Osteoblast (primary cell): ENCODE data around the gene PHPT1. TPM values are rescaled to one million over a fixed set of nuclear protein-coding genes. Genes with fewer than 3 reads are reported as not detected.

Source experiments
- DNase-seq: peaks from one replicate; pipeline ENCODE4 v3.0.0; 2011; ENCODE audit warnings: low spot score, mixed read lengths; ENCODE audit not compliant: insufficient read length; ENCODE audit errors: missing footprints
- H2AFZ ChIP-seq: 2 replicates; pipeline ENCODE4 v1.6.0; 2011; ENCODE audit warnings: mild to moderate bottlenecking, low read length
- H3K27ac ChIP-seq: 2 replicates; pipeline ENCODE4 v1.5.1; 2011; ENCODE audit warnings: mild to moderate bottlenecking, low read depth, low read length, moderate library complexity
- H3K27me3 ChIP-seq: 2 replicates; pipeline ENCODE4 v1.6.0; 2012; ENCODE audit warnings: mild to moderate bottlenecking, control low read depth, inconsistent platforms, low read length, moderate library complexity; ENCODE audit not compliant: insufficient read depth
- H3K36me3 ChIP-seq: 2 replicates; pipeline ENCODE4 v1.5.1; 2011; ENCODE audit warnings: mild to moderate bottlenecking, low read length, control low read depth, moderate library complexity; ENCODE audit not compliant: insufficient read depth
- H3K4me1 ChIP-seq: 2 replicates; pipeline ENCODE4 v1.5.1; 2011; ENCODE audit warnings: mild to moderate bottlenecking, low read length, control low read depth, moderate library complexity; ENCODE audit not compliant: insufficient read depth
- H3K4me2 ChIP-seq: 2 replicates; pipeline ENCODE4 v1.6.0; 2011; ENCODE audit warnings: mild to moderate bottlenecking, low read length; ENCODE audit not compliant: insufficient read depth
- H3K4me3 ChIP-seq: fragments of 200-600 bp; sonication (generic); 3 replicates; pipeline ENCODE4 v1.5.1; 2012; ENCODE audit warnings: mild to moderate bottlenecking, low read length, inconsistent platforms; ENCODE audit not compliant: insufficient read depth
- H3K79me2 ChIP-seq: 2 replicates; pipeline ENCODE4 v1.6.0; 2012; ENCODE audit warnings: mild to moderate bottlenecking, low read length, control low read depth, inconsistent platforms; ENCODE audit not compliant: insufficient read depth
- H3K9me3 ChIP-seq: 2 replicates; pipeline ENCODE4 v1.5.1; 2011; ENCODE audit warnings: low read depth, low read length, control low read depth
- H4K20me1 ChIP-seq: 2 replicates; pipeline ENCODE4 v1.6.0; 2012; ENCODE audit warnings: mild to moderate bottlenecking, low read length, control low read depth; ENCODE audit not compliant: insufficient read depth
- total RNA-seq: library from RNA; depleted of rRNA; stranded (reverse); fragments of >200 nt; gene quantifications from 2 replicates; pipeline ENCODE4 v1.2.3, GENCODE V29; 2012
- TF ChIP-seq, protein P1 (sequence below): IDR thresholded peaks from 2 replicates; pipeline ENCODE4 v1.5.1; 2011; ENCODE audit warnings: mild to moderate bottlenecking, low read depth, low read length, moderate library complexity; ENCODE audit errors: extremely low read depth

PHPT1 gene
- total RNA-seq, 1 donor, result 59.0 TPM

DNA sequence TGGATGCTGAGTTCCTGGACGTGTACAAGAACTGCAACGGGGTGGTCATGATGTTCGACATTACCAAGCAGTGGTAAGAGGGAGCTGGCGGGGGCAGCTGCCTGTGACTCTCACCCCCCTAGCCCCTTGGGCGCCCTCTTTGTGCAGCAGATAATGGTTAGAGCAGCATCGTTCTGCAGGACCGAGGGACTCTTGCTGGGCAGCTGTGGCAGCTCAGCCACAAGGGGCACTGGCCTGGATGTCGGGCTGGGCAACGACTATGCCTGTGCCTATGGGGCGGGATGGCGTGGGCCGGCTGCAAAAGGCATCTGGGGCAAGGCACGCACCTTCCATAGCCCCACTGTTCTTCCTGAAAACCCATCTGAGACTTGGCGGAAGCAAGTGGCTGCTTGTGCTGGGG lies 19.8 kb upstream of the PHPT1 start:
- no peaks in the 10 kb centered on the region for H3K27me3 ChIP-seq
- no peak overlapping the region for H3K27ac ChIP-seq
- H3K4me2 ChIP-seq, result no peak overlapping the region
- no peaks in the 10 kb centered on the region for H3K9me3 ChIP-seq
- H4K20me1 ChIP-seq, result peaks cover 9% of the 10 kb centered on the region
- H3K4me1 ChIP-seq, result no peaks in the 10 kb centered on the region
- TF ChIP-seq, protein P1, sequence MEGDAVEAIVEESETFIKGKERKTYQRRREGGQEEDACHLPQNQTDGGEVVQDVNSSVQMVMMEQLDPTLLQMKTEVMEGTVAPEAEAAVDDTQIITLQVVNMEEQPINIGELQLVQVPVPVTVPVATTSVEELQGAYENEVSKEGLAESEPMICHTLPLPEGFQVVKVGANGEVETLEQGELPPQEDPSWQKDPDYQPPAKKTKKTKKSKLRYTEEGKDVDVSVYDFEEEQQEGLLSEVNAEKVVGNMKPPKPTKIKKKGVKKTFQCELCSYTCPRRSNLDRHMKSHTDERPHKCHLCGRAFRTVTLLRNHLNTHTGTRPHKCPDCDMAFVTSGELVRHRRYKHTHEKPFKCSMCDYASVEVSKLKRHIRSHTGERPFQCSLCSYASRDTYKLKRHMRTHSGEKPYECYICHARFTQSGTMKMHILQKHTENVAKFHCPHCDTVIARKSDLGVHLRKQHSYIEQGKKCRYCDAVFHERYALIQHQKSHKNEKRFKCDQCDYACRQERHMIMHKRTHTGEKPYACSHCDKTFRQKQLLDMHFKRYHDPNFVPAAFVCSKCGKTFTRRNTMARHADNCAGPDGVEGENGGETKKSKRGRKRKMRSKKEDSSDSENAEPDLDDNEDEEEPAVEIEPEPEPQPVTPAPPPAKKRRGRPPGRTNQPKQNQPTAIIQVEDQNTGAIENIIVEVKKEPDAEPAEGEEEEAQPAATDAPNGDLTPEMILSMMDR, result no peak
- H2AFZ ChIP-seq, result no peak overlapping the region
- no peak for DNase-seq
- no peaks in the 10 kb centered on the region for H3K79me2 ChIP-seq
- H3K36me3 ChIP-seq, result peaks cover 47% of the 10 kb centered on the region
- H3K4me3 ChIP-seq, result no peak overlapping the region

DNA sequence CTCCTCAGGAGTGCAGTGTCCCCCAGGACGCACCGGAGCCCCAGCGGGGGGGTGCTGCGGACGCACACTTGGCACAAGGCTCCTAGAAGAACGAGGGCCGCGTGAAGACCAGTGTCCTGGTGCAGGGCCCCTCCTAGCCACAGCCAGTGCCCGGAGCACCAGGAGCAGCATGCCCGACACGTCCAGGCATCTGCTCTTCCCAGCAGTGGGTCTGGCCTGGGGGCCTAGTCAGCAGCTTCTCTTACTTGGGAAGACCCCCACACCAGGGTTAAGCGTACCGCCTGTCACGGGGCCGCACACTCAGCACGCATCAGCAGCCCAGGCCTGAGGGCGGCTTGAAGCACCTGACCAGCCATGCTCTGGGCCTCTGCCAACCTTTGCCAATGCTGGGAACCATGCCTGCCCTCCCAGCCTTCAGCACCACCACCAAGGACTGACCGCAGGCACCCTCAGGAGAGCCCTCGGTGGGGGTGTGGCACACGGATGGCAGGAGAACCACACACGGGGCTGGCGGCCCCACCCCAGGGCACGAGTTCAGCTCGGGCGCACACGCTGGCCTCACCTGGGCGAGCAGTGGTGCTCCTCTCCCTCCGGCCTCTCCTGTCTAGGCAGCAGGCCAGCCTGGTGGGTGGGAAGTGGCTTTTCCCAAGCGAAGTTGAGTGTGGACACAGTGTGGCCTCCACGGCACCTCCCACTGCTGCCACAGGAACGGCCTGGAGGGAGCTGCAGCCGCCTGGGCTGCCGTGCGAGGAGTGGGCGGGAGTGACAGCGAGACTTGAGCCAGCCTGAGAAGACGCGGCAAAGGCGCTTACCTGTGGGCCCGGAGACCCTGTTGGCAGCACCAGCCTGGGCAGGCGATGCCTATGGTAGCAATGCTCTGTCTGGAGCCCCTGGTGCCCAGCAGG lies 19.0 kb upstream of the PHPT1 start:
- Histone ChIP-seq H3K9me3 (no peaks in the 10 kb centered on the region), H3K36me3 (peaks cover 48% of the 10 kb centered on the region), H3K4me3 (no peak overlapping the region), H3K27ac (no peak overlapping the region), H4K20me1 (peaks cover 9% of the 10 kb centered on the region), H3K79me2 (no peaks in the 10 kb centered on the region), H3K27me3 (no peaks in the 10 kb centered on the region), H3K4me1 (no peaks in the 10 kb centered on the region), H3K4me2 (no peak overlapping the region), H2AFZ (no peak overlapping the region)
- DNase-seq, result no peak
- TF ChIP-seq, protein P1, result no peak

DNA sequence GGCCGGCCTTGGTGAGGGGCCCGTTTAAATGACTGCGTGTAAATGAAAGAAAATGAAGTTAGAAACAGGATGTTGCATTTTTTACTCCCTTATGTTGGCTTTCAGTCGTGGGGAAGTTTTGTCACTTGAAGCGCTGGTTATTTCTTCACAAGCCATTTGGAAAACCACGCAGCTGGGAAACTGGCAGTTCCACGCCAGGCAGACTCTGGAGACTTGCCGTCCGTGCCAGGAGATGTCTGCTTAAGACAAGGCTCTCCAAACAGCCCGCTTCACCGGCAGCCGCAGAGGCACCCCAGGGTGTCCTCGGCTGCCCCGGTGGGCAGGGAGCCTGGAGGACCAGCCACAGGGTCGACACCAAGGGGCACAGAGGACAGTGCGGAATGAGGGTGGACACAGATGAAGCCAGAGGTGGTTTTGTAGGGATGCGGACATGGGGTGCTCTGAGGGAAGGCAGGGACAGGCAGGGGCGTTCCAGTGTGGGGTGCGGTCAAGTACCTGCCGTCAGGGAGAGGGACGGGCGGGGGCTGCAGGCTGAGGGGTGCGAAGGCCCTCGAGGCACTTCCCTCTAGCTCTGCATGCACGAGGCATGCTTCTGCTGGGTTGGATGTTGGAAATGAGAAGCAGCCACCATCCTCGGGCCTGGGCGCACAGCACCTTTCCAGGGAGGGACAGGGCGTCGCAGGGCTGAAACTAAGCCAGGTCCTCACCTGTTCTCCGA lies 18.0 kb upstream of the PHPT1 start:
- no peak for DNase-seq
- no peak overlapping the region for H3K27ac ChIP-seq
- H3K9me3 ChIP-seq, result no peaks in the 10 kb centered on the region
- peaks cover 3% of the 10 kb centered on the region for H4K20me1 ChIP-seq
- no peaks in the 10 kb centered on the region for H3K79me2 ChIP-seq
- no peak overlapping the region for H2AFZ ChIP-seq
- no peaks in the 10 kb centered on the region for H3K27me3 ChIP-seq
- no peaks in the 10 kb centered on the region for H3K4me1 ChIP-seq
- TF ChIP-seq, protein P1, result no peak
- no peak overlapping the region for H3K4me3 ChIP-seq
- H3K36me3 ChIP-seq, result peaks cover 45% of the 10 kb centered on the region
- no peak overlapping the region for H3K4me2 ChIP-seq

DNA sequence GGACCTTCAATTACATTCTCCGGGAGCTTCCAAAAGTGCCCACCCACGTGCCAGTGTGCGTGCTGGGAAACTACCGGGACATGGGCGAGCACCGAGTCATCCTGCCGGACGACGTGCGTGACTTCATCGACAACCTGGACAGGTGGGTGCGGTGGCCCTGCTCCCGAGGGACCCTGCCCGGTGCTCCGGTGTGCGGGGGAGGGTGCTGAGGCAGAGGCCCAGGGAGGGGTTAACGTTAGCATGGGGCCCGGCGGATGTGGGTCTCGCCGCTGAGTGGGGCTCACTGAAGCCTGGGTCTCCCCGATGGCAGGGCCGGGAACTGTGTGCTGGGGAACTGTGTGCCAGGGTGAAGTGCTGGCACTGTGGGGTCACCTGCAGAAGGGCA lies 17.5 kb upstream of the PHPT1 start:
- Histone ChIP-seq H3K4me2 (no peak overlapping the region), H4K20me1 (peaks cover 3% of the 10 kb centered on the region), H3K27ac (no peak overlapping the region), H3K27me3 (no peaks in the 10 kb centered on the region), H3K4me1 (no peaks in the 10 kb centered on the region), H2AFZ (no peak overlapping the region), H3K9me3 (no peaks in the 10 kb centered on the region), H3K36me3 (peaks cover 45% of the 10 kb centered on the region), H3K4me3 (no peak overlapping the region), H3K79me2 (no peaks in the 10 kb centered on the region)
- TF ChIP-seq, protein P1, result no peak
- DNase-seq, result no peak
